Measurements from ENCODE around the gene OR3A2. TPM values are rescaled to one million over a fixed set of nuclear protein-coding genes. Genes with fewer than 3 reads are reported as not detected.
"Not testable (repeated sequence)": the region's sequence is repeated elsewhere in the genome, so short reads cannot be mapped to it uniquely, and the experiment has no call there.

OR3A2 gene
- polyA plus RNA-seq, 4 donors = 0.16 TPM; not detected in 3

- H3K27me3 ChIP-seq (ENCODE audit: control insufficient read depth in 3 of 3, insufficient read depth in 3 of 3, low read length in 3 of 3) = no peaks in the 10 kb centered on the region
- H3K9me3 ChIP-seq (ENCODE audit: control insufficient read depth in 2 of 2, insufficient read depth in 1 of 2, low read depth in 1 of 2, low read length in 1 of 2) = no peaks in the 10 kb centered on the region
- no peak for FAIRE-seq
- DNase-seq = no peak
- no peak overlapping the region for H3K4me3 ChIP-seq (ENCODE audit: low read depth in 1 of 3, low read length in 3 of 3)
- H3K4me1 ChIP-seq (ENCODE audit: control insufficient read depth in 3 of 3, insufficient read depth in 2 of 3, low read depth in 1 of 3, low read length in 2 of 3) = no peaks in the 10 kb centered on the region
- 53 to 64% (median 53%) methylated on average over 2 of the region's 2 CpGs for WGBS, 3 donors
- H3K36me3 ChIP-seq (ENCODE audit: control insufficient read depth in 3 of 3, insufficient read depth in 2 of 3, low read depth in 1 of 3, low read length in 3 of 3) = no peaks in the 10 kb centered on the region
- no peak overlapping the region for H3K27ac ChIP-seq (ENCODE audit: low read depth in 1 of 3, low read length in 2 of 3)
These were observed 15.7 kb upstream of the OR3A2 start for GRCh38 chr17:3401786-3402185.

GRCh38 chr17:3400055-3400454 is 13.9 kb upstream of the OR3A2 start:
- 49 to 61% (median 55%) methylated on average over 6 of the region's 6 CpGs for WGBS, 3 donors

GRCh38 chr17:3398310-3398709 is 12.2 kb upstream of the OR3A2 start, which contains the start of gene OR1E1:
OR1E1 (minus strand) TSS chr17:3398410; CDS start chr17:3398410, 0 bp downstream.
- Histone ChIP-seq H3K9me3 (ENCODE audit: control insufficient read depth in 2 of 2, insufficient read depth in 1 of 2, low read depth in 1 of 2, low read length in 1 of 2) (no peaks in the 10 kb centered on the region), H3K27ac (ENCODE audit: low read depth in 1 of 3, low read length in 2 of 3) (no peak within 1 kb of the TSS), H3K27me3 (ENCODE audit: control insufficient read depth in 3 of 3, insufficient read depth in 3 of 3, low read length in 3 of 3) (no peaks in the 10 kb centered on the region), H3K4me1 (ENCODE audit: control insufficient read depth in 3 of 3, insufficient read depth in 2 of 3, low read depth in 1 of 3, low read length in 2 of 3) (no peaks in the 10 kb centered on the region), H3K36me3 (ENCODE audit: control insufficient read depth in 3 of 3, insufficient read depth in 2 of 3, low read depth in 1 of 3, low read length in 3 of 3) (no peaks in the 10 kb centered on the region), H3K4me3 (ENCODE audit: low read depth in 1 of 3, low read length in 3 of 3) (no peak within 1 kb of the TSS)
- WGBS, 3 donors = 77 to 86% (median 84%) methylated on average over 1 of the region's 1 CpG
- FAIRE-seq (no peak), DNase-seq (no peak)

More at GRCh38 chr17:3400055-3400454, 13.9 kb upstream of the OR3A2 start:
- Histone ChIP-seq H3K36me3 (ENCODE audit: control insufficient read depth in 3 of 3, insufficient read depth in 2 of 3, low read depth in 1 of 3, low read length in 3 of 3) (no peaks in the 10 kb centered on the region), H3K9me3 (ENCODE audit: control insufficient read depth in 2 of 2, insufficient read depth in 1 of 2, low read depth in 1 of 2, low read length in 1 of 2) (no peaks in the 10 kb centered on the region), H3K4me1 (ENCODE audit: control insufficient read depth in 3 of 3, insufficient read depth in 2 of 3, low read depth in 1 of 3, low read length in 2 of 3) (no peaks in the 10 kb centered on the region), H3K4me3 (ENCODE audit: low read depth in 1 of 3, low read length in 3 of 3) (no peak overlapping the region), H3K27ac (ENCODE audit: low read depth in 1 of 3, low read length in 2 of 3) (no peak overlapping the region), H3K27me3 (ENCODE audit: control insufficient read depth in 3 of 3, insufficient read depth in 3 of 3, low read length in 3 of 3) (no peaks in the 10 kb centered on the region)
- no peak for FAIRE-seq
- no peak for DNase-seq

GRCh38 chr17:3397801-3398200 is 11.7 kb upstream of the OR3A2 start:
- not testable (repeated sequence) for DNase-seq; H3K4me3 ChIP-seq (ENCODE audit: low read depth in 1 of 3, low read length in 3 of 3); H3K27me3 ChIP-seq (ENCODE audit: control insufficient read depth in 3 of 3, insufficient read depth in 3 of 3, low read length in 3 of 3); H3K36me3 ChIP-seq (ENCODE audit: control insufficient read depth in 3 of 3, insufficient read depth in 2 of 3, low read depth in 1 of 3, low read length in 3 of 3); FAIRE-seq; H3K9me3 ChIP-seq (ENCODE audit: control insufficient read depth in 2 of 2, insufficient read depth in 1 of 2, low read depth in 1 of 2, low read length in 1 of 2); H3K4me1 ChIP-seq (ENCODE audit: control insufficient read depth in 3 of 3, insufficient read depth in 2 of 3, low read depth in 1 of 3, low read length in 2 of 3); H3K27ac ChIP-seq (ENCODE audit: low read depth in 1 of 3, low read length in 2 of 3)
- 45 to 54% (median 49%) methylated on average over 7 of the region's 7 CpGs for WGBS, 3 donors

- 57 to 73% (median 61%) methylated on average over 4 of the region's 4 CpGs for WGBS, 3 donors
- FAIRE-seq (no peak), DNase-seq (no peak)
- Histone ChIP-seq H3K27me3 (ENCODE audit: control insufficient read depth in 3 of 3, insufficient read depth in 3 of 3, low read length in 3 of 3) (peaks cover 0 to 9% (median 5%) of the 10 kb centered on the region in 3 donors), H3K36me3 (ENCODE audit: control insufficient read depth in 3 of 3, insufficient read depth in 2 of 3, low read depth in 1 of 3, low read length in 3 of 3) (no peaks in the 10 kb centered on the region), H3K27ac (ENCODE audit: low read depth in 1 of 3, low read length in 2 of 3) (no peak overlapping the region), H3K4me3 (ENCODE audit: low read depth in 1 of 3, low read length in 3 of 3) (no peak overlapping the region), H3K9me3 (ENCODE audit: control insufficient read depth in 2 of 2, insufficient read depth in 1 of 2, low read depth in 1 of 2, low read length in 1 of 2) (peaks cover 0 to 4% of the 10 kb centered on the region in 2 donors), H3K4me1 (ENCODE audit: control insufficient read depth in 3 of 3, insufficient read depth in 2 of 3, low read depth in 1 of 3, low read length in 2 of 3) (no peaks in the 10 kb centered on the region)
These were observed 3.7 kb upstream of the OR3A2 start for GRCh38 chr17:3389791-3390190.

- no peaks in the 10 kb centered on the region for H3K36me3 ChIP-seq (ENCODE audit: control insufficient read depth in 3 of 3, insufficient read depth in 2 of 3, low read depth in 1 of 3, low read length in 3 of 3)
- FAIRE-seq (no peak), DNase-seq (no peak)
- WGBS, 3 donors = 67 to 76% (median 68%) methylated on average over 5 of the region's 5 CpGs
- peaks cover 0 to 6% of the 10 kb centered on the region in 2 donors for H3K9me3 ChIP-seq (ENCODE audit: control insufficient read depth in 2 of 2, insufficient read depth in 1 of 2, low read depth in 1 of 2, low read length in 1 of 2)
- no peak overlapping the region for H3K27ac ChIP-seq (ENCODE audit: low read depth in 1 of 3, low read length in 2 of 3)
- H3K4me1 ChIP-seq (ENCODE audit: control insufficient read depth in 3 of 3, insufficient read depth in 2 of 3, low read depth in 1 of 3, low read length in 2 of 3) = no peaks in the 10 kb centered on the region
- no peak overlapping the region for H3K4me3 ChIP-seq (ENCODE audit: low read depth in 1 of 3, low read length in 3 of 3)
- H3K27me3 ChIP-seq (ENCODE audit: control insufficient read depth in 3 of 3, insufficient read depth in 3 of 3, low read length in 3 of 3) = peaks cover 0 to 9% (median 5%) of the 10 kb centered on the region in 3 donors
These were observed 4.2 kb downstream of the OR3A2 start for GRCh38 chr17:3381957-3382356.

GRCh38 chr17:3378321-3378720 is 7.8 kb downstream of the OR3A2 start:
- FAIRE-seq (no peak), DNase-seq (no peak)
- H3K9me3 ChIP-seq (ENCODE audit: control insufficient read depth in 2 of 2, insufficient read depth in 1 of 2, low read depth in 1 of 2, low read length in 1 of 2) = peaks cover 0 to 7% of the 10 kb centered on the region in 2 donors

GRCh38 chr17:3371167-3371566 is 14.9 kb downstream of the OR3A2 start:
- not testable (repeated sequence) for FAIRE-seq; H3K9me3 ChIP-seq (ENCODE audit: control insufficient read depth in 2 of 2, insufficient read depth in 1 of 2, low read depth in 1 of 2, low read length in 1 of 2); DNase-seq; H3K27me3 ChIP-seq (ENCODE audit: control insufficient read depth in 3 of 3, insufficient read depth in 3 of 3, low read length in 3 of 3); H3K4me1 ChIP-seq (ENCODE audit: control insufficient read depth in 3 of 3, insufficient read depth in 2 of 3, low read depth in 1 of 3, low read length in 2 of 3); H3K36me3 ChIP-seq (ENCODE audit: control insufficient read depth in 3 of 3, insufficient read depth in 2 of 3, low read depth in 1 of 3, low read length in 3 of 3); H3K27ac ChIP-seq (ENCODE audit: low read depth in 1 of 3, low read length in 2 of 3); H3K4me3 ChIP-seq (ENCODE audit: low read depth in 1 of 3, low read length in 3 of 3)
- 92 to 100% (median 99%) methylated on average over 3 to 31 of the region's 31 CpGs for WGBS, 3 donors

More at GRCh38 chr17:3378321-3378720, 7.8 kb downstream of the OR3A2 start:
- no peaks in the 10 kb centered on the region for H3K36me3 ChIP-seq (ENCODE audit: control insufficient read depth in 3 of 3, insufficient read depth in 2 of 3, low read depth in 1 of 3, low read length in 3 of 3)
- WGBS, 3 donors = 65 to 79% (median 74%) methylated on average over 7 to 8 of the region's 8 CpGs
- H3K4me1 ChIP-seq (ENCODE audit: control insufficient read depth in 3 of 3, insufficient read depth in 2 of 3, low read depth in 1 of 3, low read length in 2 of 3) = no peaks in the 10 kb centered on the region
- H3K27me3 ChIP-seq (ENCODE audit: control insufficient read depth in 3 of 3, insufficient read depth in 3 of 3, low read length in 3 of 3) = peaks cover 0 to 5% (median 0%) of the 10 kb centered on the region in 3 donors
- no peak overlapping the region for H3K4me3 ChIP-seq (ENCODE audit: low read depth in 1 of 3, low read length in 3 of 3)
- no peak overlapping the region for H3K27ac ChIP-seq (ENCODE audit: low read depth in 1 of 3, low read length in 2 of 3)

GRCh38 chr17:3342782-3343181 is 43.3 kb downstream of the OR3A2 start:
- WGBS, 3 donors = 89 to 94% (median 90%) methylated on average over 12 of the region's 12 CpGs
- DNase-seq; H3K9me3 ChIP-seq (ENCODE audit: control insufficient read depth in 2 of 2, insufficient read depth in 1 of 2, low read depth in 1 of 2, low read length in 1 of 2); FAIRE-seq; H3K4me3 ChIP-seq (ENCODE audit: low read depth in 1 of 3, low read length in 3 of 3); H3K27me3 ChIP-seq (ENCODE audit: control insufficient read depth in 3 of 3, insufficient read depth in 3 of 3, low read length in 3 of 3); H3K27ac ChIP-seq (ENCODE audit: low read depth in 1 of 3, low read length in 2 of 3); H3K4me1 ChIP-seq (ENCODE audit: control insufficient read depth in 3 of 3, insufficient read depth in 2 of 3, low read depth in 1 of 3, low read length in 2 of 3); H3K36me3 ChIP-seq (ENCODE audit: control insufficient read depth in 3 of 3, insufficient read depth in 2 of 3, low read depth in 1 of 3, low read length in 3 of 3): not testable (repeated sequence)
